Spleen (tissue), 7 donors: ENCODE data around the gene MKS1.

Source experiments
- CTCF ChIP-seq, 11 experiments: fragments of 200-600 bp in 7 of 11; fragments of 450-650 bp in 4 of 11; sonication (generic) in 4 of 11; IDR thresholded peaks in 8 of 11; conservative IDR thresholded peaks in 3 of 11; 1 replicate in 7 of 11; 2 replicates in 4 of 11; pipeline versions ENCODE4 v1.4.0 to v1.8.0; 2016 to 2021; ENCODE audit warnings: antibody characterized with exemption in 11 of 11, inconsistent platforms in 4 of 11, mild to moderate bottlenecking in 1 of 11
- POLR2A ChIP-seq, 3 donors: fragments of 450-650 bp; IDR thresholded peaks; one replicate each; pipeline ENCODE4 v1.5.1; 2017; ENCODE audit warnings: antibody characterized with exemption in 3 of 3, mild to moderate bottlenecking in 1 of 3
- POLR2AphosphoS5 ChIP-seq, 3 donors: sonication (generic); formaldehyde crosslinking; IDR thresholded peaks; one replicate each; pipeline ENCODE4 v1.5.1; 2017; ENCODE audit warnings: antibody characterized with exemption in 3 of 3
- donor health status: DM: no; HTN: no; CAD: no; lungs with moderate emphysema.
- donor health status: DM: no; HTN: no; CAD: no.
- donor health status: DM: no; HTN: no; CAD: no.

GRCh38 chr17:58181796-58182195, 37.3 kb downstream of the MKS1 start:
- no peak for TF ChIP-seq POLR2A (IDR thresholded peaks at IDR 0.05)
- no peak for TF ChIP-seq CTCF (IDR thresholded peaks at IDR 0.05 in 8 of 11, conservative IDR thresholded peaks at IDR 0.05 in 3 of 11)
- no peak for TF ChIP-seq POLR2AphosphoS5 (IDR thresholded peaks at IDR 0.05)
